Right lobe of liver (tissue), 6 donors: Measurements from ENCODE around the gene VKORC1L1. TPM values are rescaled to one million over a fixed set of nuclear protein-coding genes. Genes with fewer than 3 reads are reported as not detected.
A peak's percentile ranks its signal among the peaks of the same experiment; 100 is the strongest.
"Not testable (repeated sequence)": the region's sequence is repeated elsewhere in the genome, so short reads cannot be mapped to it uniquely, and the experiment has no call there.

Source experiments
- ATAC-seq, 4 donors: fragments of 200-7000 bp; cut with Tn5 transposase; one replicate each; pipeline ENCODE4 v1.9.1; 2020; ENCODE audit warnings: mild to moderate bottlenecking in 4 of 4, moderate library complexity in 4 of 4
- DNase-seq, 3 donors: peaks; one replicate each; pipeline ENCODE4 v3.0.0-alpha.2; 2020
- H3K27ac ChIP-seq, 3 donors: fragments of 200-600 bp; one replicate each; pipeline ENCODE4 v1.8.0; 2022
- H3K27me3 ChIP-seq, 2 donors: fragments of 200-600 bp; one replicate each; pipeline ENCODE4 v1.8.0; 2022
- H3K36me3 ChIP-seq, 4 donors: fragments of 200-600 bp; sonication (generic) in 1 of 4; one replicate each; pipeline versions ENCODE4 v1.5.1 to v1.8.0; 2017 to 2022; ENCODE audit warnings: control low read depth in 1 of 4
- H3K4me1 ChIP-seq, 4 donors: fragments of 200-600 bp; sonication (generic) in 1 of 4; one replicate each; pipeline versions ENCODE4 v1.5.1 to v1.8.0; 2017 to 2022; ENCODE audit warnings: control low read depth in 1 of 4
- H3K4me3 ChIP-seq, 3 donors: fragments of 200-600 bp; one replicate each; pipeline ENCODE4 v1.8.0; 2022
- H3K9me3 ChIP-seq, 4 donors: fragments of 200-600 bp; sonication (generic) in 1 of 4; one replicate each; pipeline versions ENCODE4 v1.5.1 to v1.8.0; 2017 to 2022; ENCODE audit warnings: control low read depth in 1 of 4
- POLR2A ChIP-seq: fragments of 450-650 bp; IDR thresholded peaks from one replicate; pipeline ENCODE4 v1.6.1; 2017; ENCODE audit warnings: antibody characterized with exemption, mild to moderate bottlenecking
- WGBS: methylation state at CpG from one replicate; pipeline ENCODE4 v1.1.6; 2018; ENCODE audit warnings: low coverage, low lambda C conversion rate; ENCODE audit not compliant: insufficient coverage; ENCODE audit errors: missing lambda C conversion rate; 5-methylcytosine and 5-hydroxymethylcytosine counted together
- intact Hi-C, 2 donors: fragments of 100-400 bp; cut with DNase I; formaldehyde crosslinking; loops; one replicate each; pipeline versions ENCODE4 v1.11.2 to v1.14.1; 2022
- total RNA-seq, 6 experiments: library from RNA; depleted of rRNA in 2 of 6; stranded (reverse); fragments of >200 nt in 2 of 6; fragmentation: NEBNext Ultra II Directional in 3 of 6; extraction: Animal tissue kit (Norgen Biotek cat#: 25700) in 3 of 6; gene quantifications; one replicate each; pipeline versions ENCODE4 v1.1.0 to v1.2.4, GENCODE V29; 2016 to 2023
- TF ChIP-seq, protein P1 (sequence below), 4 donors: fragments of 200-600 bp in 3 of 4; fragments of 450-650 bp in 1 of 4; IDR thresholded peaks; one replicate each; pipeline versions ENCODE4 v1.5.1 to v1.8.0; 2016 to 2022; ENCODE audit warnings: antibody characterized with exemption in 4 of 4, mild to moderate bottlenecking in 2 of 4
- donor health status: DM: no; HTN: yes; CAD: no.
- donor health status: DM: no; HTN: no; CAD: no.
- donor health status: DM: no; HTN: no; CAD: no.
- donor health status: DM: no; HTN: yes; CAD: no.
- donor health status: DM: no; HTN: yes; CAD: no.

The VKORC1L1 gene
- total RNA-seq, 6 experiments from 2014 or later: 9.2 to 26.1 (median 13.2) TPM

DNA sequence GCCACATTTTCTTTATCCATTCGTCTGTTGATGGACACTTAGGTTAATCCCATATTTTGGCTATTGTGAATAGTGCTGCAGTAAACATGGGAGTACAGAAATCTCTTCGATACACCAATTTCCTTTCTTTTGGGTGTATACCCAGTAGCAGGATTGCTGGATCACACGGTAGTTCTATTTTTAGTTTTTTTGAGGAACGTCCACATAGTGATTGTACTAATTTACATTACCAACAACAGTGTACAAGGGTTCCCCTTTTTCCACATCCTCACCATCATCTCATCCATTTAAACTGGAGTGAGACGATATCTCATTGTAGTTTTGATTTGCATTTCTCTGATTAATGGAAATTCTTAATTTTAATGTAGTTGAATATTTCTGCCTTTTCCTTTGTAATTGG, 19.3 kb downstream of the VKORC1L1 start:
- H3K9me3 ChIP-seq: no peaks in the 10 kb centered on the region
- H3K27me3 ChIP-seq: no peaks in the 10 kb centered on the region
- ATAC-seq: peak in 1 of 4 donors; percentile 31
- no peak for TF ChIP-seq POLR2A
- TF ChIP-seq, protein P1, sequence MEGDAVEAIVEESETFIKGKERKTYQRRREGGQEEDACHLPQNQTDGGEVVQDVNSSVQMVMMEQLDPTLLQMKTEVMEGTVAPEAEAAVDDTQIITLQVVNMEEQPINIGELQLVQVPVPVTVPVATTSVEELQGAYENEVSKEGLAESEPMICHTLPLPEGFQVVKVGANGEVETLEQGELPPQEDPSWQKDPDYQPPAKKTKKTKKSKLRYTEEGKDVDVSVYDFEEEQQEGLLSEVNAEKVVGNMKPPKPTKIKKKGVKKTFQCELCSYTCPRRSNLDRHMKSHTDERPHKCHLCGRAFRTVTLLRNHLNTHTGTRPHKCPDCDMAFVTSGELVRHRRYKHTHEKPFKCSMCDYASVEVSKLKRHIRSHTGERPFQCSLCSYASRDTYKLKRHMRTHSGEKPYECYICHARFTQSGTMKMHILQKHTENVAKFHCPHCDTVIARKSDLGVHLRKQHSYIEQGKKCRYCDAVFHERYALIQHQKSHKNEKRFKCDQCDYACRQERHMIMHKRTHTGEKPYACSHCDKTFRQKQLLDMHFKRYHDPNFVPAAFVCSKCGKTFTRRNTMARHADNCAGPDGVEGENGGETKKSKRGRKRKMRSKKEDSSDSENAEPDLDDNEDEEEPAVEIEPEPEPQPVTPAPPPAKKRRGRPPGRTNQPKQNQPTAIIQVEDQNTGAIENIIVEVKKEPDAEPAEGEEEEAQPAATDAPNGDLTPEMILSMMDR (IDR thresholded peaks at IDR 0.05): no peak
- WGBS: 64% methylated on average over 4 of the region's 5 CpGs
- H3K27ac ChIP-seq: no peak overlapping the region
- intact Hi-C loops: no loop called here
- peaks cover 0 to 5% (median 0%) of the 10 kb centered on the region in 4 donors for H3K36me3 ChIP-seq
- H3K4me1 ChIP-seq: peaks cover 0 to 12% (median 6%) of the 10 kb centered on the region in 4 donors
- no peak overlapping the region for H3K4me3 ChIP-seq
- DNase-seq: no peak

DNA sequence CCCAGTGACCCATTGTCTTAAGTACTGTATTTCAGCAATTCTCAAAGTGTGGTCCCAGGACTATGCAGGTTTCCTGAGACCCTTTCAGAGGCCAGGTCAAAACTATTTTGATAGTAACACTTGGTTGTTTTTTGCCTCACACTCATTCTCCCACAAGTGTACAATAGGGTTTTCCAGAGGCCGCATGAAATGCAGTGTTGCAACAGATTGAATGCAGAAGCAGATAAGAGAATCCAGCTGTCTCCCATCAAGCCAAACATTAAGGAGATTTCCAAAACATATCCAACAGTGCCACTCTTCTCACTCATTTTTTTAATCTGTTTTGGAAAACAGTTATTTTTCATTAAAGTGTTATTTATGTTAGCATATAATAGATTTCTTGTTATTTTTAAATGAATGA, 20.0 kb downstream of the VKORC1L1 start:
- no peaks in the 10 kb centered on the region for H3K27me3 ChIP-seq
- WGBS: 0% methylated on average over 1 of the region's 1 CpG
- no peak overlapping the region for H3K4me3 ChIP-seq
- DNase-seq (no peak), ATAC-seq (peak; percentile 40 to 76 (median 49))
- no peaks in the 10 kb centered on the region for H3K9me3 ChIP-seq
- H3K27ac ChIP-seq: no peak overlapping the region
- TF ChIP-seq POLR2A: no peak
- intact Hi-C loops: no loop called here
- H3K4me1 ChIP-seq: peaks cover 0 to 12% (median 6%) of the 10 kb centered on the region in 4 donors
- peaks cover 0 to 5% (median 0%) of the 10 kb centered on the region in 4 donors for H3K36me3 ChIP-seq

DNA sequence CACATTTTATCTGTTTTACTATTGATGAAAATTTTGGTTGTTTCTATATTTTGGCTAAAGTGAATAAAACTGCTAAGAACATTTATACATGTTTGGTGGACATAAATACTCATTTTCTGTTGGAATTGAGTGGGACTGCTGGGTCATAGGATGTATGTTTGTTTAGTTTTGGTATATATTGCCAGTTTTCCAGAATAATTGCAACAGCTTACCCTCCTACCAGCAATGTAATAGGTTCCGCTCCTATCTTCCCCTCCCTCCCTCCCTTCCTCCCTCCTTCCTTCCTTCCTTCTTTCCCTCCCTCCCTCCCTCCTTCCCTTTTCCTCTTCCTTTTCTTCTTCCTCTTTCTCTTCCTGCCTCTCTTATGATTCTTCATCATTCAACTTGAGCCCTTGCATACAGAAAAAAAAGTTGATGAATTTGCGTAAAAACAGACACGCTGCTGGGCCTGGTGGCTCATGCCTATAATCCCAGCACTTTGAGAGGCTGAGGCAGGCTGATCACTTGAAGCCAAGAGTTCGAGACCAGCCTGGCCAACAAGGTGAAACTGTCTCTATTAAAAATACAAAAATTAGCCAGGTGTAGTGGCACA, 23.5 kb downstream of the VKORC1L1 start:
- no peak for ATAC-seq
- Histone ChIP-seq H3K4me3 (no peak overlapping the region), H3K9me3 (no peaks in the 10 kb centered on the region), H3K27ac (no peak overlapping the region), H3K4me1 (peaks cover 0 to 12% (median 3%) of the 10 kb centered on the region in 4 donors), H3K27me3 (no peaks in the 10 kb centered on the region), H3K36me3 (no peaks in the 10 kb centered on the region)
- no peak for DNase-seq
- intact Hi-C loops: no loop called here
- no peak for TF ChIP-seq POLR2A
- TF ChIP-seq, protein P1 (IDR thresholded peaks at IDR 0.05): no peak
- WGBS: 74% methylated on average over 4 of the region's 4 CpGs

DNA sequence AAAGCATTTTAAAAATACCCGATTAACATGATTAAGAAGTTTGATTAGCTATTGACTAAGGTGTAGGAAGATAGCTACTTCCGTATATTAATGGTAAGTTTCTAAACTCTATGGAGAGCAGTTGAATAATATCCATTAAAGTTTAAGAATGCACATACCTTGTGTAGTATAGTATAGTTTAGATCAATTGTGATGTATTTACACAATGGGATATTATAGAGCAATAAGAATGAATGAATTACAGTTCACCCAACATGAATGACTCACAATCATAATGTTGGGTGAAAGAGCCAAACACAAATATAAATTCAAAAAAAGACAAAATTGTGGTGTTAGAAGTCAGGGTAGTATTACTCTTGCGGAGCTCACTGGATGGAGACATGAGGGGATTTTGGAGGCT, 24.4 kb downstream of the VKORC1L1 start:
- H3K4me3 ChIP-seq, DNase-seq, H3K27me3 ChIP-seq, H3K9me3 ChIP-seq, ATAC-seq, H3K27ac ChIP-seq, H3K36me3 ChIP-seq, intact Hi-C loops: not testable (repeated sequence)
- 97% methylated on average over 3 of the region's 3 CpGs for WGBS
- peaks cover 0 to 12% (median 3%) of the 10 kb centered on the region in 4 donors for H3K4me1 ChIP-seq

DNA sequence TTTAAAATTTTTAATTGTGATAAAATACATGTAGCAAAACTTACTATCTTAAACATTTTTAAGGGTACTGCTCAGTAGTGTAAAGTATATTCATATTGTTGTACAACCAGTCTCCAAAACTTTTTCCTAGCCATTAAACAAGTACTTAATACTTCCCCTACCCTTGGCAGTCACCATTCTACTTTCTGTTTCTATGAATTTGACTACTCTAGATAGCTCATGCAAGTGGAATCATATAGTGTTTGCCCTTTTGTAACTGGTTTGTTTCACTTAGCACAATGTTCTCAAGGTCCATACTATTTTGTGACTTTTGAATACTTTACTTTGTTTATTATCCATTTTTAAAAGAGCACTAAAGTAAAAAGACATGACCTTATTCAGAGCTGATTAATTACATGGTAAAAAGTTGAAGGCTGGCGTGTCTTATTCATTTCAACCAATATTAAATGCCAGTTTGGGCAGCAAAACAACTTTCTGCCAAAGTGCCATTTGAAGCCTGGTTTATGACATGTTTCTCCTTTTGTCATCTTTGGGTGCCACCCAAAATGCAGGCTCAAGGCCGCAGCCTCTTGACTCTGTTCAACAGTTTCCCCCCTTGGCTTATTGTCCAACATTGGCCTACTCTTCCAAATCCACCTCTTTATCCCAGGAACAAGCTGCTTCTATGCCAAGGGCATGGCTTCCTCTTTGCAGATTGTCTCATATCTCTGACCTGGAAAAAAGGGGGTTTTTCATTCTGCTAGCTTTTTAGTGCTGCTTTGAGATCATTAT, 26.0 kb downstream of the VKORC1L1 start:
- H3K4me1 ChIP-seq, H3K36me3 ChIP-seq, H3K27me3 ChIP-seq, H3K9me3 ChIP-seq, H3K4me3 ChIP-seq, intact Hi-C loops, DNase-seq, H3K27ac ChIP-seq: not testable (repeated sequence)
- peak in 1 of 4 donors; percentile 73 for ATAC-seq
- 72% methylated on average over 2 of the region's 2 CpGs for WGBS

DNA sequence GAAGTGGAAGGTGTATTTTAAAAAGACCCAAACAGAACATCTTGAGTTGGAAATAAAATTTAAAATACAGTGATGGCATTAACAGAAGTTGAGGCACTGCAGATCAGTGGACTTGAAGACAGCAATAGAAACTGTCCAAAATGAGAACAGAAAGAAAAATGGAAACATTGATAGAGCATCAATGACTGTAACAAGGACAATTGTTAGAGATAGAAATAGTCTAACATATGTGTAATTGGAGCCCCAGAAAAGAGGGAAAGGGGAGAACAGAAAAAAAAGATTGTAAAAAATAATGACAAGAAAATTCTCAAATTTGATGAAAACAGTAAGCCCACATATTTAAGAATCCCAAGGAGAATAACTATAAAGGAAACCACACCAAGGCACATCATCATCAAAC, 29.4 kb downstream of the VKORC1L1 start:
- Histone ChIP-seq H3K36me3 (no peaks in the 10 kb centered on the region), H3K27me3 (no peaks in the 10 kb centered on the region), H3K4me3 (no peak overlapping the region), H3K9me3 (no peaks in the 10 kb centered on the region), H3K4me1 (peaks cover 0 to 23% (median 0%) of the 10 kb centered on the region in 4 donors), H3K27ac (no peak overlapping the region)
- intact Hi-C loops: no loop called here
- DNase-seq (no peak), ATAC-seq (no peak)
- TF ChIP-seq, protein P1 (IDR thresholded peaks at IDR 0.05): no peak
- TF ChIP-seq POLR2A: no peak
